ENCODE results near the gene ATP2A1. TPM values are rescaled to one million over a fixed set of nuclear protein-coding genes. Genes with fewer than 3 reads are reported as not detected.

The ATP2A1 gene
- total and polyA plus RNA-seq, 2 of the 13 experiments (the other 11 are each of a cell fraction or from before 2014, with no cell fraction given): 3.2 to 12.5 TPM

GRCh38 chr16:28935924-28936783, 57.9 kb downstream of the ATP2A1 start (continued):
- 0 out of 2 replicates have a peak, but pooled peaks have one; percentile 40 for TF ChIP-seq ZBTB39 (CRISPR knock-in tag; IDR thresholded peaks at IDR 0.05)
- TF ChIP-seq, protein P1, sequence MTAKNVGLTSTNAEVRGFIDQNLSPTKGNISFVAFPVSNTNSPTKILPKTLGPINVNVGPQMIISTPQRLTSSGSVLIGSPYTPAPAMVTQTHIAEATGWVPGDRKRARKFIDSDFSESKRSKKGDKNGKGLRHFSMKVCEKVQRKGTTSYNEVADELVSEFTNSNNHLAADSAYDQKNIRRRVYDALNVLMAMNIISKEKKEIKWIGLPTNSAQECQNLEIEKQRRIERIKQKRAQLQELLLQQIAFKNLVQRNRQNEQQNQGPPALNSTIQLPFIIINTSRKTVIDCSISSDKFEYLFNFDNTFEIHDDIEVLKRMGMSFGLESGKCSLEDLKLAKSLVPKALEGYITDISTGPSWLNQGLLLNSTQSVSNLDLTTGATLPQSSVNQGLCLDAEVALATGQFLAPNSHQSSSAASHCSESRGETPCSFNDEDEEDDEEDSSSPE (CRISPR knock-in tag; IDR thresholded peaks at IDR 0.05): peak; percentile 85; the same call in 1 of the 2 replicates
- TF ChIP-seq ZNF710 (CRISPR knock-in tag; IDR thresholded peaks at IDR 0.05; ENCODE audit: borderline replicate concordance): no peak
- no peak for TF ChIP-seq ZNF75D (CRISPR knock-in tag; IDR thresholded peaks at IDR 0.05; ENCODE audit: borderline replicate concordance)
- no peak for TF ChIP-seq ZSCAN20 (CRISPR knock-in tag; IDR thresholded peaks at IDR 0.05; ENCODE audit: borderline replicate concordance)
- no peak for TF ChIP-seq ATF7-NPFF (CRISPR knock-in tag; IDR thresholded peaks at IDR 0.05; ENCODE audit: low read depth)
- TF ChIP-seq ZNF83 (CRISPR knock-in tag; IDR thresholded peaks at IDR 0.05; ENCODE audit: borderline replicate concordance): no peak
- peak; percentile 46 for TF ChIP-seq POLR2AphosphoS5 (IDR thresholded peaks at IDR 0.05; ENCODE audit: low read depth, low read length)
- TF ChIP-seq HMGXB3 (CRISPR knock-in tag; IDR thresholded peaks at IDR 0.05; ENCODE audit: borderline replicate concordance): no peak
- TF ChIP-seq KLF6 (CRISPR knock-in tag; IDR thresholded peaks at IDR 0.05): no peak
- TF ChIP-seq JUND (CRISPR knock-in tag; IDR thresholded peaks at IDR 0.05): no peak
- no peak; the same call in 1 of the 2 replicates for TF ChIP-seq HOXA3 (CRISPR knock-in tag; IDR thresholded peaks at IDR 0.05)
- TF ChIP-seq ZNF781 (CRISPR knock-in tag; IDR thresholded peaks at IDR 0.05; ENCODE audit: borderline replicate concordance, not compliant biosample characterization): no peak
- TF ChIP-seq TP53 (CRISPR knock-in tag; conservative IDR thresholded peaks at IDR 0.05): no peak
- TF ChIP-seq ZNF570 (CRISPR knock-in tag; IDR thresholded peaks at IDR 0.05; ENCODE audit: borderline replicate concordance): no peak
- TF ChIP-seq SATB2 (CRISPR knock-in tag; IDR thresholded peaks at IDR 0.05): no peak
- peak; percentile 40; the same call in 1 of the 2 replicates for TF ChIP-seq TGIF2 (CRISPR knock-in tag; IDR thresholded peaks at IDR 0.05)
- TF ChIP-seq MTA3 (CRISPR knock-in tag; IDR thresholded peaks at IDR 0.05): no peak
- no peak for TF ChIP-seq ZZZ3 (CRISPR knock-in tag; IDR thresholded peaks at IDR 0.05; ENCODE audit: borderline replicate concordance)
- no peak for TF ChIP-seq NR3C1 (CRISPR knock-in tag; IDR thresholded peaks at IDR 0.05)

Data from HepG2 (cell line).